Measurements from ENCODE around the gene RBM39.

The RBM39 gene

DNA sequence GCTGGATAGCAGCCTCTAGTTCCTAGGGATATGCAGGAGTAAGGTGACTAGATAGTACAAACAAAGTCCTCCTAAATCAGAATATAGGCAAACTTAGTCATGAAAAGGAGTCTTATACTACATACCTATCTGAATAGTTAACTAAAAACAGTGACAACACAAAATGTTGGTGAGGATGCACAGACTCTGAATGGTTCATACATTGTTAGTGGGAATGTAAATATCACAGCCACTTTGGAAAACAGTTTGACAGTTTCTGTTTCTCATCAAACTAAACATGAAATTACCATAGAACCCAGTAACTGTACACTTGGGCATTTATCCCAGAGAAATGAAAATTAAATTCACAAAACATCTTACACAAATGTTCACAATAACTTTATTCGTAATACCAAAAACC lies 60.1 kb downstream of the RBM39 start:
- no peak overlapping the region for H3K27ac ChIP-seq
- TF ChIP-seq, protein P1, sequence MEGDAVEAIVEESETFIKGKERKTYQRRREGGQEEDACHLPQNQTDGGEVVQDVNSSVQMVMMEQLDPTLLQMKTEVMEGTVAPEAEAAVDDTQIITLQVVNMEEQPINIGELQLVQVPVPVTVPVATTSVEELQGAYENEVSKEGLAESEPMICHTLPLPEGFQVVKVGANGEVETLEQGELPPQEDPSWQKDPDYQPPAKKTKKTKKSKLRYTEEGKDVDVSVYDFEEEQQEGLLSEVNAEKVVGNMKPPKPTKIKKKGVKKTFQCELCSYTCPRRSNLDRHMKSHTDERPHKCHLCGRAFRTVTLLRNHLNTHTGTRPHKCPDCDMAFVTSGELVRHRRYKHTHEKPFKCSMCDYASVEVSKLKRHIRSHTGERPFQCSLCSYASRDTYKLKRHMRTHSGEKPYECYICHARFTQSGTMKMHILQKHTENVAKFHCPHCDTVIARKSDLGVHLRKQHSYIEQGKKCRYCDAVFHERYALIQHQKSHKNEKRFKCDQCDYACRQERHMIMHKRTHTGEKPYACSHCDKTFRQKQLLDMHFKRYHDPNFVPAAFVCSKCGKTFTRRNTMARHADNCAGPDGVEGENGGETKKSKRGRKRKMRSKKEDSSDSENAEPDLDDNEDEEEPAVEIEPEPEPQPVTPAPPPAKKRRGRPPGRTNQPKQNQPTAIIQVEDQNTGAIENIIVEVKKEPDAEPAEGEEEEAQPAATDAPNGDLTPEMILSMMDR (IDR thresholded peaks at IDR 0.05), result no peak
- TF ChIP-seq ZFX (IDR thresholded peaks at IDR 0.05; ENCODE audit: borderline replicate concordance), result no peak

DNA sequence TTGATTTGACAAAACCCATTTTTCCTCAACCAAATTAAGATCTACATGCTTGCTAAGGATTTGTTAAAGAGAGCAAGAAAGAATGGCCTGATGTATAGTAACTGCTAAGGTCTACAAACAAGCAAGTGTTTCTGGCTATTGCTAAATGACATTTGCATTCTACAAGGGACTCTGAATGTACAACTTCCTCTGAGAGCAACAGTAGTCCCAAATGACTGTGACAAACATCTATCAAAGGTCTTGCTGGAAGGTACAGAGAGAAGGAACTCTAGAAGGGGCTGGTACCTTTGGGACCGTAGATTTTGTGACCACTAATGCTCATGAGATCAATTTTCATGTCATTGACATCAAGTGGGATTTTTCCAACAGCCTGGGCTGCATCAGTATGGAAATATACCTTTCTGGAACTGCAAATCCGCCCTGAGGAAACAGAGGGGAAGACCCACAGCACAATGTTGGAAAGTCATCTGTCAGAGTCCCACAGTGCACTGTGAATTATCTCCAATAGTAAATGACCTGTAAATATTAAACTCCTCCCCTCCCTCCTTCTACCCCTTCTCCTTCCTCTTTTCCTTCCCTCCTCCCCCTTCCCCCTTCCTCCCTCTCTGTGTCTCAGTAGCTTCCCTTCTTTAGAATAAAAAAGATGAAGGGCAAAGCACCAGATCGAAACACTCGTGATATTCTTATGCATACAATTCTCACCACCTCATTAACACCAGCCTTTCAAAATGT lies 61.4 kb downstream of the RBM39 start:
- TF ChIP-seq, protein P1 (IDR thresholded peaks at IDR 0.05), result no peak
- no peak for TF ChIP-seq ZFX (IDR thresholded peaks at IDR 0.05; ENCODE audit: borderline replicate concordance)

DNA sequence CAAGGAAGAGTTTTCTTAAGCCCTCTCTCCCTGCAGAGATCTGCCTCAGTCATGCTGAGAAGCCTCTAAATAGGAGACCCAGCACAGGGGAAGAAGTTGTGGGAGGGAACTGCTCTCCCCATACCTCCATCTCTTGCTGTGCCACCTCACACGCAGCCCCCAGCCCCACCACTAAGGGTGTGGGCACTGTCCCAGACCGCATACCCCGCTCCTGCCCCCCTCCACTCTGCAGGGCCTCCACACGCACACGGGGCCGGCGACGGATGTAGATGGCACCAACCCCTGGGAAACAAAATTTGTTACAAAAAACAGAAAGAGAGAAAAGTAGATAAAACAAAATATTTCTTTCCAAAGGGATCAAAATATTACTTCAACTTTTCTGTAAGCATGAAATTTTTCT lies 67.1 kb downstream of the RBM39 start:
- TF ChIP-seq ZFX (IDR thresholded peaks at IDR 0.05; ENCODE audit: borderline replicate concordance), result no peak
- TF ChIP-seq, protein P1 (IDR thresholded peaks at IDR 0.05), result no peak
- no peak overlapping the region for H3K27ac ChIP-seq

More for the DNA sequence above, 61.4 kb downstream of the RBM39 start:
- H3K27ac ChIP-seq, result no peak overlapping the region

DNA sequence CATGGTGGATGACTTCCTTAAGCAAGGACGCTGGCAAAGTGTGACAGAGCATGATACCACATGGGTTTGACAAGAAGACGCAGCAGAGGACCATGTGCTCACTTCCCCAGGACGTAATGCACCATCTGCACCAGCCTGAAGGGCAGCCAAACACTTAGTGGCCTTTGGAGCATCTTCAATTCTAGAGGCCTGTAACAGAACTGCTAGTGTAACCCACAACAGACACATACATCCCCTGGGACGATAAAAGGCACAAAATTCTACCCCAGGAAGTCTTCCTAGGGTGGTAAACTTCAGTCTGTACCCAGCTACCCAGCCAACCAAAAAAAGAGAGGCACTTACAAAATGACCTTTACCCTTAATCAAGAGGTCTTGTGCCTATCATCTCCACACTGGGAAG lies 68.2 kb downstream of the RBM39 start:
- no peak for TF ChIP-seq ZFX (IDR thresholded peaks at IDR 0.05; ENCODE audit: borderline replicate concordance)
- TF ChIP-seq, protein P1 (IDR thresholded peaks at IDR 0.05), result no peak
- no peak overlapping the region for H3K27ac ChIP-seq

DNA sequence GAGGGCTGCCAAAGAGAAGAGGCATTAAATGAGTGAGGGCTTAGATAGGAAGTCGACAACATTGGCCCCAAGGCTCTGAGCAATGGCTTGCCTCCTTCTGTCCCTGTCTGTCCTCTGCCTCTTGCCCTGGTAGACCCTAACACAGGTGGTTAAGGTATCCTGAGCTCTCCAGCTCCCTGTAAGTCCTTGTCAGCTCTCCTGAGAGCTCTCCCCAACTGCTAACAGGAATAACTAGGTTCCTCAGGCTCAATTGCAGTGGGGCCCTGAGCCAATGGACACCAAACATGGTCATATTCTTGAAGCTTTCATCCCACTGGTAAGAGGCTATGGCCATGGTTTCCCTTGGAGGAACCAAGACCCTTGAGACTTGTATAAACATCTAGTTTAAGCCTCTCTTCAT lies 72.4 kb downstream of the RBM39 start:
- no peak overlapping the region for H3K27ac ChIP-seq
- no peak for TF ChIP-seq ZFX (IDR thresholded peaks at IDR 0.05; ENCODE audit: borderline replicate concordance)
- TF ChIP-seq, protein P1 (IDR thresholded peaks at IDR 0.05), result no peak

DNA sequence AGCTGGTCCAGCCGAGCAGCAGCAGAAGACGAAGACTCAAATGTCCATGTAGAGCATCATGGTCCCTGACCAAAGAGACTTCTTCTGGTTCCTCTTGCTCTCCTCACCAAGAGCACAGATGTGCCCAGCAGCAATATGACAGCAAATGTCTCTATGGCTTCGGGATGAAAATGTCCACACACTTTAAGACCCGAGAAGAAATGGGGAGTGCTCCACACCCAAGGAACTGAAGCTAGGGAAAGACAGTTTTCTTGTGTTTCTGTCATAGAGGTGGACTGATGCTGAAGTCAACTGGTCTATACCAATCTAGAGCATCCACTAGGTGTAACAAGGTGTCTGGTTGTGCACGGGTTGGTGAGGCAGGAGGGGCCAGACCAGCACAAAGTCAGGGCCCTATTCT lies 72.8 kb downstream of the RBM39 start:
- TF ChIP-seq ZFX (IDR thresholded peaks at IDR 0.05; ENCODE audit: borderline replicate concordance), result no peak
- TF ChIP-seq, protein P1 (IDR thresholded peaks at IDR 0.05), result no peak
- no peak overlapping the region for H3K27ac ChIP-seq

DNA sequence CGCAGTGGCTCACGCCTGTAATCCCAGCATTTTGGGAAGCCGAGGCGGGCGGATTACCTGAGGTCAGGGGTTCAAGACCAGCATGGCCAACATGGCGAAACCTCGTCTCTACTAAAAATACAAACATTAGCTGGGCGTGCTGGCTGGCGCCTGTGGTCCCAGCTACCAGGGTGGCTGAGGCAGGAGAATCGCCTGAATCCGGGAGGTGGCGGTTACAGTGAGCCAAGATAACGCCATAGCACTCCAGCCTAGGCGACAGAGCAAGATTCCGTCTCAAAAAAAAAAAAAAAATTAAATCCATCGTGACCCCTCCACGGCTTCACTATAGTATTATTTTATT lies 76.1 kb downstream of the RBM39 start:
- TF ChIP-seq ZFX (IDR thresholded peaks at IDR 0.05; ENCODE audit: borderline replicate concordance), result no peak
- TF ChIP-seq, protein P1 (IDR thresholded peaks at IDR 0.05), result no peak
- H3K27ac ChIP-seq, result peak overlapping the region; percentile 92
